WI38 (cell line): ENCODE measurements around the gene ZNF808.
"Not testable (repeated sequence)": the region's sequence is repeated elsewhere in the genome, so short reads cannot be mapped to it uniquely, and the experiment has no call there.

Source experiments
- H3K4me3 ChIP-seq: 2 replicates; pipeline ENCODE4 v1.5.1; 2011; ENCODE audit warnings: low read depth, mild to moderate bottlenecking, control low read depth, low read length
- TF ChIP-seq, protein P1 (sequence below): IDR thresholded peaks from 2 replicates; pipeline ENCODE4 v1.5.1; 2012; ENCODE audit warnings: low read depth, mild to moderate bottlenecking, control low read depth, low read length

Gene ZNF808

DNA sequence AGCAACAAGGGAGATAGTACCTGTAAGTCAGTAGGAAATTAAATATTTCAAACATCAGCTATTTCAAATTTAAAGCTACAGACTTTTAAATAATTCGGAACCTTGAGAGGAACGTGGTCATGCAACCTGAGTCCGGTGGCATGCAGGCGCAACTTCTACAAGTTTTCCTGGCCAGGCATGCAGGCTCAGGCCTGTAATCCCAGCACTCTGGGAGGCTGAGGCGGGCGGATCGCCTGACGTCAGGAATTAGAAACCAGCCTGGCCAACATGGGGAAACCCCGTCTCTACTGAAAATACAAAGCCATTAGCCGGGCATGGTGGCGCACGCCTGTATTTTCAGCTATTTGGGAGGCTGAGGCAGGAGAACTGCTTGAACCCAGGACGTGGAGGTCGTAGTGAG is 40.5 kb downstream of the ZNF808 start:
- TF ChIP-seq, protein P1, sequence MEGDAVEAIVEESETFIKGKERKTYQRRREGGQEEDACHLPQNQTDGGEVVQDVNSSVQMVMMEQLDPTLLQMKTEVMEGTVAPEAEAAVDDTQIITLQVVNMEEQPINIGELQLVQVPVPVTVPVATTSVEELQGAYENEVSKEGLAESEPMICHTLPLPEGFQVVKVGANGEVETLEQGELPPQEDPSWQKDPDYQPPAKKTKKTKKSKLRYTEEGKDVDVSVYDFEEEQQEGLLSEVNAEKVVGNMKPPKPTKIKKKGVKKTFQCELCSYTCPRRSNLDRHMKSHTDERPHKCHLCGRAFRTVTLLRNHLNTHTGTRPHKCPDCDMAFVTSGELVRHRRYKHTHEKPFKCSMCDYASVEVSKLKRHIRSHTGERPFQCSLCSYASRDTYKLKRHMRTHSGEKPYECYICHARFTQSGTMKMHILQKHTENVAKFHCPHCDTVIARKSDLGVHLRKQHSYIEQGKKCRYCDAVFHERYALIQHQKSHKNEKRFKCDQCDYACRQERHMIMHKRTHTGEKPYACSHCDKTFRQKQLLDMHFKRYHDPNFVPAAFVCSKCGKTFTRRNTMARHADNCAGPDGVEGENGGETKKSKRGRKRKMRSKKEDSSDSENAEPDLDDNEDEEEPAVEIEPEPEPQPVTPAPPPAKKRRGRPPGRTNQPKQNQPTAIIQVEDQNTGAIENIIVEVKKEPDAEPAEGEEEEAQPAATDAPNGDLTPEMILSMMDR, result no peak

GRCh38 chr19:52569638-52569999 is 42.2 kb downstream of the ZNF808 start:
- H3K4me3 ChIP-seq, result peak overlapping the region; percentile 93

More for the DNA sequence above, 40.5 kb downstream of the ZNF808 start:
- H3K4me3 ChIP-seq, result no peak overlapping the region

DNA sequence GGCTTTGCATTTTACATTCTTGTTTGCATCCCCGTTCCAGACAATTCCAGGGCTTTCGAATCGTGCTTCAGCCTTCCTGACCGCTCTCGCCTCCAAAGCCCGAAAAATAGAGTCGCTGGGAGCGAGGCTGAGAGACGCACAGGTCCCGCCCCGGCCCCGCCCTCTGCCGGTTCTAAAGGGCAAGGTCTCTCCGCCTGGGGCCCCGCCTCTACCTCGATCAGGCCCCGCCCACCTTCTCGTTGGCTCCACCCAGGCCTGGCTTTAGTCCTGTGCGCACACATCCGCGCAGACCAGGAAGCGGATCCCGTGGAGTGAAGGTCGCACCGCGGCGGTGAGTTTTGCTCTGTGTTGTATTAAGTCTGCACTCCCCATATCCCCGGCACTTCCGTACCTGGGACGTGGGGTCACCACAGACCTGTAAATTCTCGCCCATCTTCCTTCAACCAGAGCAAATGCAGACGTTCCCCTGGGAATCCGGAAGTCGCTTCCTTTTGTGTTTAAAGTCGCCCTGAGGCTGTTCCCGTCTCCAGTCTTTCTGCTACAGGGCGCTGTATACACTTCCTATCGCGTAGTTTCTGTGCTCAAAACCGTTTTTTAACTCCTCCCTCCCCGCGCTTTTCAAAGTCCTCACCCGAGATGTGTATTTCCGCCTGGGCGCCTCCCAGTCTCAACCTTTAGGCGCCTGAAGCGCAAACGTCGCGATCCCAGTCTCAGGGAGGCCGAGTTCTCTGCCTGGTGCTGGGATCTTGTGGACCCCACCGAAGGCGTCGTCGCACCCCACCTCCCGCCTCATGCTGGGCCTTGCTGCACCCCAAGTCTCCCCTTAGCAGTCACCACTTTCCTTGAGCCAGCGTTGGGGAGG is 42.8 kb downstream of the ZNF808 start, which contains the start of gene ZNF701:
ZNF701 (plus strand) TSS at position 288 of the 862 bp plus-strand sequence. CDS start 3,861 bp downstream, outside the sequence.
- TF ChIP-seq, protein P1, result no peak
- peak within 1 kb of the TSS; percentile 93 for H3K4me3 ChIP-seq

DNA sequence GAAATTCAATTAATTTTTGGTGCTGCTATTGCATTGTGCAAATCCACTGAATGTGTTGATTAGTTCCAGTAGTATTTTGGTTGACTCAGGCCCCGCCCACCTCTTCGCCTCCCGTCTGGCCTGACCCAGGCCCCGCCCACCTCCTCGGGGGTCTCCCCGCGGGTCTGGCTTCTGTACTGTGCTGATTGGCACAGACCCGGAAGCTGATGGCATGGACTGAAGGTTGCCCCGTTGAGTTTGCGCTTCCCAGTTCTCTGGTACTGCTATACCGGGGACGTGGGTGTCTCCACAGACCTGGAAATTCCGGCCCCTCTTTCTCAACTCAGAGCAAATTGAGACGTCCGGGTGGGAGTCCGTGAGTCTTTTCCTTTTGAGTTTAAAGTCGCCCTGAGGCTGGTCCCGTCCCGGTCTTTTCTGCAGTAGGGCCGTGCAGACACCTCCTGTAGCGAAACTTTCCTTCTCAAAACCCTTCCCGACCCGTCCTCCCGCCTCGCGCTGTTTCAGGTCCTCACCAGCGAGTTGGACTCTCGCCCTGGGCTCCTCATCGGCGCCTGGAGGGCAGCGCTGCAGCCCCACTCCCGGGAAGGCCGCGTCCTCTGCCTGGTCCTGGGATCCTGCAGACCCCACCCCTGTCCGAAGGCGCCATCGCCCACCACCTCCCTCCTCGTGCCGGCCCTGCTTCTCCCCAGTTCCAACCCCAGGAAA is 57.4 kb downstream of the ZNF808 start:
- H3K4me3 ChIP-seq, result no peak overlapping the region
- TF ChIP-seq, protein P1, result no peak

GRCh38 chr19:52585604-52586003 is 58.1 kb downstream of the ZNF808 start:
- TF ChIP-seq, protein P1, result no peak
- H3K4me3 ChIP-seq, result no peak overlapping the region

DNA sequence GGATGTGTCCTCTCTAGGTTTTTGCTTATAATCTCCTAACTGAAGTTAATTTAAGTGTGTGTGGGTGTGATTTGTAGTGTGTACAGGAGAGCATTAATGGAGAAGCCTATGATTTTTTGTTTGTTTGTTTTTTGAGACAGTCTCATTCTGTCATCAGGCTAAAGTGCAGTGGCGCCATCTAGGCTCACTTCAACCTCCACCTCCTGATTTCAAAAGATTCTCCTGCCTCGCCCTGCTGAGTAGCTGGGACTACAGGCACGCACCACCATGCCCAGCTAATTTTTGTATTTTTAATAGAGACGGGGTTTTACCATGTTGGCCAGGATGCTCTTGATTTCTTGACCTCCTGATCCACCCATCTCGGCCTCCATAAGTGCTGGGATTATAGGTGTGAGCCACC is 63.3 kb downstream of the ZNF808 start:
- TF ChIP-seq, protein P1, result no peak
- no peak overlapping the region for H3K4me3 ChIP-seq

- H3K4me3 ChIP-seq, result no peak overlapping the region
- TF ChIP-seq, protein P1, result no peak
Measured at GRCh38 chr19:52592301-52592700, 64.8 kb downstream of the ZNF808 start.

DNA sequence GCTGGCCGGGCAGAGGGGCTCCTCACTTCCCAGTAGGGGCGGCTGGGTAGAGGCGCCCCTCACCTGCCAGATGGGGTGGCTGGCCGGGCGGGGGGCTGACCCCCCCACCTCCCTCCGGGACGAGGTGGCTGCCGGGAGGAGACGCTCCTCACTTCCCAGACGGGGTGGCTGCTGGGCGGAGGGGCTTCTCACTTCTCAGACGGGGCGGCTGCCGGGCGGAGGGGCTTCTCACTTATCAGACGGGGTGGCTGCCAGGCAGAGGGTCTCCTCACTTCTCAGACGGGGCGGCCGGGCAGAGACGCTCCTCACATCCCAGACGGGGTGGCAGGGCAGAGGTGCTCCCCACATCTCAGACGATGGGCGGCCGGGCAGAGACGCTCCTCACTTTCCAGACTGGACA is 66.0 kb downstream of the ZNF808 start:
- not testable (repeated sequence) for H3K4me3 ChIP-seq
